ENCODE data around the gene RNF130.
"Not testable (repeated sequence)": the region's sequence is repeated elsewhere in the genome, so short reads cannot be mapped to it uniquely, and the experiment has no call there.

The RNF130 gene

DNA sequence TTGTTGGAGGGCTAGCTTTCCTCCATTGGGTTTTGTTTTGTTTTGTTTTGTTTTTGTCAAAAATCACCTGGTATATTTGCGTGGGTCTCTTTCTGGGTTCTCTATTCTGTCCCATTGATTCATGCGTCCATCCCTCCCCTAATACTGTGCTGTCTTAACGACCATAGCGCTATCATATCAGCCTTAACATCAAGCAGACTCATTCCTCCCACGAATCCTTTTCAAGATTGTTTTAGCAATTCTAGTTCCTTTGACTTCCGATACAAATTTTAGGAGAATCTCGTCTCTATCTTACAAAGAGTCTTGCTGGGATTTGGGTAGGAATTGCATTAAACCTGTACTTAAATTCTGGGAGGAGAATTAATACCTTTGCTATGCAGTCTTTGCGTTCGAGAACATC, 31.1 kb upstream of the RNF130 start:
- DNase-seq: no peak

DNA sequence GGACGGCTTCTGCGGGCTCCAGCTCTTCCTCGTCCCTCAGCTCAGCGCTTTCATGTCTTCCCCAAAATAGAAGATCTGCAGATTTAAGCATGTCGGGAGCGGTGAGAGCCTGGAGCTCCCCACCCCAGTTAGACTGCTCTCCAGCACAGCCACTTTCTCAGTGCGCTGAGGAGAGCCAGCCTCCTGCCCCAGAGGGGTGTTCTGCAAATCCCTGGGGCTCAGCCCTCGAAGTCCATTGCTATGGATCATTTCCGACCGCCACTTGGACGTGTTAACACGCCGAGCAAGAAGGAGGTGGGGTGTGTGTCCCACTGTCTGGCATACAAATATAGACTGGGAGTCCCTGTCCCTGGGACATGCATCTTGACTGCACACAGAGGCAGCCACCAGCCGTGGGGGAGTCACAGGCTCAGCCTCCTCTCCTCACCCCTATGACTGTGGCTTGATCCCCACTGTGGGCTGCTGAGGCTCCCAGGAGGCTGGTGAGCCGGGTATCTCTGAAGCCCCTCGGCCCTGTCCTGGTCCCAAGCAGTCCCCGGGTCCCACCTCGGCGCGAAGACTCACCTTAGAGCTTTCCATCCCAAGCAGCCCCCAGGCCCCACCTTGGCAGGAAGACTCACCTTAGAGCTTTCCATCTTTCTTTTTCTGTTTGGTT, 30.0 kb upstream of the RNF130 start:
- DNase-seq: peak; percentile 16

DNA sequence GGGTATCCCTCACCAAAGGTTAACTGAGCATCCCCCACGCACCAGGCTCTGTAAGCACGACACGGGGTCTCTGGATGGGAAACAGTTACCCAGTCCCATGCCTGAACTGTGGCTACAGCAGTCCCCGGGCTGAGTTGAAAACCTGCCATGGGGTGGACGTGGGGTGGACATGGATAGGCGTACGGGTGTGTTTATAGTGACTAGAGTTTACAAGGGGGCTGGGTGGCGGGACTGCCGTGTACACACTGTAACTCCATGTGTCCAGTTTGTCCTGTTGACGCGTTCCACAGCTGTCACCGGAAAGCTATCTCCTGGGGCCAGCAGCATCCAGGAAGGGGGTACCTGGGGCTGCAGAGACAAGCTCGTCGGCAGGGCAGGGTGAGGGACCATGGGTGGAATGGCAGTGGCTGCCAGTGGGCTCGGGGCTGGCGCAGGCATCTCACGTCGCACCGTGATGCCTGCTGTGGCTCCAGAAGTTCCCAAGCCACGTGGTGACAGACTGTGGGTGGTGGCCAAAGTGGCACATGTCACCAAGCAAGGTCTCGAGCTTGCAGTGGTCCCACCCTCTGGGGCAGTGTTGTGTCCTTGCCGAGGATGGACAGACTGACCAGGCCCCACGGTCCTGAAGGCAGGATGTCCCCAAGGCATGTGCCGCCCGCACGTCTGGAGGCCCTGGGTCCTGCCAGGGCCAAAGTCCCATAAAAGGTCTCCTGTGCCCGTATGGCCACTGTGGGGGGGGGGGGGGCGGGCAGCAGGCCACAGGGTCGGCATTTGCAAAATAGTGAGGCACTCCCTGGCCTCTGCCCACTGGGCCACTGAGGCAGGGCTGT, 29.3 kb upstream of the RNF130 start:
- DNase-seq: peak; percentile 18

DNA sequence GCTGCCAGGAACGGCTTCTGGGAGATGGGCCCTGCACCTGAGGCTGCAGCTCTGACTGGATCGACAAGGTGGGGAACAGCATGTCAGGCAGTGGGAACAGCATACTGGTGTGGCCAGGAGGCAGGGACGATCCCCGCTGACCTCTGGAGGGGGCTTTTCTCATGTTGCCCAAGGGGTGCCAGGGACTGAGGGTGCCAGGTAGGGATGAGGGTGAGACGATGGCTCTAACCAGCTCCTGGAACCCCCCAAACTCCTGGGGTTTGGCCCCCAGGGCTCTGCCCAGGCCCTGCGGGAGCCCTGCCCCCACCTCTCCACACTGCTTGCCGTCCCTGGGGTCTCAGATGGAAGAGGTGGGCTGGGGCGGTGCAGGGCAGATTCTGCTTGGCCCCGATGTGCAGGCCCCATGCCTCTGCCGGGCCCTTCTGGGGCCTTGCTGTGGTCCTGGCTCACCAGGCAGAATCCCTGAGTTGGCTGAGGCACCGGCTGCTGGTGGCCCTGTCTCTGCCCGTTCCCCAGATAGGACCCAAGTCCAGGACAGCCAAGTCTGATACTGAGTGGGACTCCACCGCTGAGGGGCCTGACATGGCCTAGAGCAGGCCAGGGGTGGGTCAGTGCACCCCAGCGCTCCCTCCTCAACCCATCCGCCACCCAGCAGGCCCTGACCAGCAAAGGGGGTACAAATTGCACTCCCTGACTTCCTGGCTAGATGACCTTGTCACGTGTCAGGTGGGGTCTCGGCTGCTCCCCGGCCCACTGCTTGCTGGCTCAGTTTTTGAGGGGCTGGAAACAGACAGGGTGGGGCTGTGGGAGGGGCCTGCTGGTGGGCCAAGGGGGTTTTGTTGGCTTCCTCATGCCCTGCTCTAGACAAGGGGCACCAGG, 28.4 kb upstream of the RNF130 start:
- peak; percentile 21 for DNase-seq

DNA sequence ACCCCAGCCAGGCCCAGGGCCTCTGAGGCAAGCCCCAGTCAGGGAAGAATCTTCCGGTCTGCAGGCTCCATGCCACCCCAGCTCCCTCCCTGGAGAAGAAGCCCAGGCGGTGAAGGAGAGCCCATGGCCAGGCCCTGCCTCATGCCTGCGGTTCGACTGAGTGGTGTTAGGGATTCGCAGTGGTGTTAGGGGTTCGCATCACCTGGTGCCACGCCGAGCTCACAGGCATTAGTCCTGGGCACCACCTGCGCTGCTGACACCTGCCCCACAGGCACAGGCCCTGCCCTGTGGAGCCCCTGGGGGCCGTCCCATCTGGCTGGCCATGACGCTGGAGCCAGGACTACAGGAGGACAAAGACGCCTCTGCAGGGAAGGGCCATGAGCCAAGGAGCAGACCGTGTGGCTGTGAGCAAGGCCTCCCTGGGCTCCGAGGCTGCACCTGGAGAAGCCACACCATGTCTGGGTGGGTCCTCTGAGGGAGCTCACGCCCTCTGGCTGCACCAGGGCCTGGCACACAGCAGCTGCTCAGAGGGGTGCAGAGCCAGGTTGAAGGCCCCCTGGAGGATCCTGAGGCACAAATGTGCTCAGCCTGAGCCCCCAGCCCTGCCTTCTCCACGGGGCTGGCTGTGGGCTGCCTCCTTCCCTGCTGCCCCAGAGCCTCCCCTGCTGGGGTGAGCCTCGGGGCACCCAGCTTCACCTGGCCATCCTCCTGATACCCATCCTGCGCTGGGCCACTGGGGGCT, 27.6 kb upstream of the RNF130 start:
- no peak for DNase-seq

DNA sequence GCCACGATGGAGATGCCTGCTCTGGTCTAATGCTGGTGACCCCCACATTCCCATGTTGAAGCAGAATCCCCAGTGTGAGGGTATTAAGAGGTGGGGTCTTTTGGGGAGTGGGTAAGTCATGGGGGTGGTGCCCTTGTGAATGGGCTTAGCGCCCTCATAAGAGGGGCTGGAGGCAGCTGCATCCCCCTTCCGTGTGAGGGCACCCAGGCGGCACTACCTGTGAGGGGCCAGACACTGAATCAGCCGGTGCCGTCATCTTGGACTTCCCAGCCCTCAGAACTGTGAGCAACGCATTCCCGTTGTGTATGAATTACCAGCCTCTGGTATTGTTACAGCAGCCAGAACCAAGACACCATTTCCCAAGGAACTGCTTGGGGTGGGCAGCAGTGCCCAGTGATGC, 27.0 kb upstream of the RNF130 start:
- no peak for DNase-seq

DNA sequence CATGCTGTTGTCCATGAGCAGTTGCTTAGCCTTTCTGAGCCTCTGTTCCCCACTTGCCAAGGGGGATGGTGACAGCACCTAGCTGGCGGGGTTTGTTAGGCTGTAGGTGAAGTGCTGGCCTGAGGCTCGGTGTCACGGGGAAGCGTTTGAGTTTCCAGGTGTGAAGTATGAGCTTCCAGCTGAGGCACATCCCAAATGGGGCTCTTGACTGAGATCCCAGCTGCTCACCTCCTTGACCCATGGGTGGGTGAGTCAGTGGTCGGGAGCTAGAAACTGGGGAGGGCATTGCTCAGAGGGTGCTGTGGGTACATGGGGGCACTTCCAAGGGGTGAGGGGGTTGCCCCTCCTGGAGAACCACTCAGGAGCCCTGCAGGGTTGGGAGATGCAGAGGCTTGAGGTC, 26.4 kb upstream of the RNF130 start:
- DNase-seq: no peak

DNA sequence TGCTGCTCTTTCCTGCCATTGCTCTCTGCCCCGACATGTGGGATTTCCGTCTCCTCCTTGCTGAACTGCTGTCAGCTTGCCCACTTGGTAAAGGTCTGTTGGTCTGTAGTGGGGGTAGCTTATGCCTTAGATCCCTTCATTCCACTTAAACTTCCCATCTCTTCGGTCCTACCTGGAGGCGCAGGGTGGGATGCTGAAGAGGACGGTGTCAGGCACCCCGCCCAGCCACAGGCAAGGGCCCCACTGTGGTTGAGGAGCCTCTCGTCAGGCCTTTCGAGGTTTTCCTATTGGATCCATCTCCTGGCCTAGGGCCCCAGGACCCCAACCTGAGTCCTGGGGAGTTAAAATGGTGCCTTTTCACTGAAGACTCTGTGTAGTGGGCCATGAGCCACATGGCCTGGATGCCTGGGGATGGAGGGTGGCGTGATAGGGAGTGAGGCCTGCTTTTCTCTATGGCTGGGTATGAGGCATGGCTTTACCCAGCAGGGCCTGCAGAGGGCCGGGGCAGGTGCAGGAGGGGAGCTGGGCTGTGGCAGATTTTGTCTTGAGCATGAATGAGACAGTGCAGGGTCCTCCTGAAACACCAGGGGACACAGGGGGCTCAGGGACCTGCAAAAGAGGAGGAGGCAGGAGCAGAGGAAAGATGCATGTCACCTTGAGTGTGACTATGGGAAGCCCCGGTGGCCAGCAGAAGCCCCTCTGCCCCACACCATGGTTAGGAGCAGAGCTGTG, 25.8 kb upstream of the RNF130 start:
- no peak for DNase-seq

DNA sequence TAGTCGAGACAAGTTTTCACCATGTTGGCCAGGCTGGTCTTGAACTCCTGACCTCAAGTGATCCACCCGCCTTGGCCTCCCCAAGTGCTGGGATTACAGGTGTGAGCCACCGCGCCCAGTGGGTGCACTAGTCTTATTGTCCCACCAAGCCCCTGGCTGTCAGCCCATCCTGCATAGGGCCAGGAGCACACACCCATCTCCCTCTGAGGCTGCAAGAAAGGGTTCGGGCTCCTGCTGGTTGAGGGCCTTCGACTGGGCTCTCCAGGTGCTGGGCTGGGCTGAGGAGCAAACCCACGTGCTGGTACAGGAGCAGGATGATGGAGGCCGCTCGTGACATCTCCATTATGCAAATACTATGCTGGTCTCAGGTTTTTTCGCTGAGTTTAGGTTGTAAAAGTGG, 25.1 kb upstream of the RNF130 start:
- DNase-seq: no peak

DNA sequence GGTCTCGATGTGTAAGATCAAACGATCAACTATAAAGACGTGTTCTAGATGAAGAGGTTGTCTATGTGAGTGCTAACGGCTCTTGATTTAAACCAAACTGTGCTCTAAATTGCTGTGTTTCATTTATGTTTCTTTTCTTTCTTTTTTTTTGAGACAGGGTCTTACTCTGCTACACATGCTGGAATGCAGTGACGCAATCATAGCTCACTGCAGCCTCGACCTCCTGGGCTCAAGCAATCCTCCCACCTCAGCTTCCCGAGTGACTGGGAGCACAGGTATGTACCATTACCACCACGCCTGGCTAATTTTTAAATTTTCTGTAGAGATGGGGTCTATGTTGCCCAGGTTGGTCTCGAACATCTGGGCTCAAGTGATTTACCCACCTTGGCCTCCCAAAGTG, 24.0 kb upstream of the RNF130 start:
- DNase-seq: no peak

DNA sequence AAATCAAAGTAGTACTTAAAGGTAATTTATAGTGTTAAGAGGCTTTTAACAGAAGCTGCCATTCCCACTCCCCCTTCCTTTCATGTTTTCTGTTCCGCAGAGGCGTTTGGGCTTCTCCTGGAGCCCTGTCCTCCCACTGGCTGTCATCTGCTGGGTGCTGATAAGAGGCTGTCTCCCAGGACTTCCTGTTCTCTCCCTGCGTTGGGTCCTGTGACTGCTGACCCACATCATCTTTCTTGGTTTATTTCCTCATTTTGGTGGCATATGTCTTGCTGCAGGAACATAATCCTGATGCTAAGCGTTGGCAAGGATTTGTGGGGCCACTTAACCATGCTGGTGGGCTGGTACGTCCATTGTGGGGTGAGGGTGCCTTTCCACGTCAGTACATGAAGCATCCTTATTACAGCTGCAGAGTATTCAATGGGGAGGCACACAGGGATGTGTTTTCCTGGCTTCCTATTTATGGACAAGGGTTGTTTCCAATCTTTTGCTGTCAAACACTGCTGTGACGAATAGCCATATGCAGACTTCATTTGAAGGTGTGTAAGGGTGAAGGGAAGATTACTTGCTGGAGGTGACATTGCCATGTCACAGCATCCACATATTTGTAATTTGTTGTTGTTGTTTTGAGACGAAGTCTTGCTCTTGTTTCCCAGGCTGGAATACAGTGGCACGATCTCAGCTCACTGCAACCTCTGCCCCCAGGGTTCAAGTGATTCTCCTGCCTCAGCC, 22.3 kb upstream of the RNF130 start:
- peak; percentile 28 for DNase-seq

DNA sequence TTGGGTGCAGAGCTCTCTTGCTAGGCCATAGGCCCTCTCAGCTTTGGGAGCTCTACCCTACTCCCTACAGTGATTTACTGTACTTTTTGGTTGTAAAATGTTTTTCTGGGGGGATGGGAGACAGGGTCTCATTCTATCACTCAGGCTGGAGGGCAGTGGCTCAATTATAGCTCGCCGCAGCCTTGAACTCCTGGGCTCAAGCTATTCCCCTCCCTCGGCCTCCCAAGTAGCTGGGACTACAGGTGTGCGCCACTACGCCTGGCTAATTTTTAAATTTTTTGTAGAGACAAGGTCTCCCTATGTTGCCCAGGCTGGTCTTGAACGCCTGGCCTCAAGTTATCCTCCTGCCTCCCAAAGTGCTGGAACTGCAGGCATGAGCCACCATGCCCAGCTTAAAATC, 21.7 kb upstream of the RNF130 start:
- DNase-seq: no peak

DNA sequence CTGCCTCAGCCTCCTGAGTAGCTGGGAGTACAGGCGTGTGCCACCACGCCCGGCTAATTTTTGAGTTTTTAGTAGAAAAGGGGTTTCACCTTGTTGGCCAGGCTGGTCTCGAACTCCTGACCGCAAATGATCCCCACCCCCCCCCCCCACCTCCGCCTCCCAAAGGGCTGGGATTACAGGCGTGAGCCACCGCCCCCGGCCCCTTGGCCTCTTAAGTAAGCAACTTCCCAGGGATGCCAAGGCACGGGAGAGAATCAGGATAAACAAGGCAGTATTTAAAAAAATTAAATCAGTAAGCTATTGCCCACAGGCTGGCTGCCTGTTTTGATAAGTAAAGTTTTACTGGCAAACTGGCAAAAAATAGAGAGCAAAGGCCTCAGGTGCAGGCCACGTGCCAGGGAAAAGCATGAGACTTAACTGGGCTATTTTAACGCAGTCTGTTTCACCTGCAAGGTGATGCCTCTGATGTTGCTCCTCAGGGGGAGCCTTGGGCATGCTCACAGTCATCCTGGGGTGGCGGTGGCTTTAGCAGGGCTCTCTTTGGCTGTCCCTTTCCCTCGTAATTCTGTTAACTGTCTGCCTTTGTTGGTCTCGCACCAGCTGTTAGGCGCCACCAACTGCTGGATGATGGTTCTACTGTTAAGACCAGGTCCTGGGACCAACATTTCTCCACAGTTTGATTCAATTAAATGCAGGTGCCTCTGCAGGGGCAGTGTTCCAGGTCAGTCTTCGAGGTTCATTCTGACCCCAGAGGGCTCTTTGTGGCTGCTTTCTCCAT, 19.4 kb upstream of the RNF130 start:
- no peak for DNase-seq

DNA sequence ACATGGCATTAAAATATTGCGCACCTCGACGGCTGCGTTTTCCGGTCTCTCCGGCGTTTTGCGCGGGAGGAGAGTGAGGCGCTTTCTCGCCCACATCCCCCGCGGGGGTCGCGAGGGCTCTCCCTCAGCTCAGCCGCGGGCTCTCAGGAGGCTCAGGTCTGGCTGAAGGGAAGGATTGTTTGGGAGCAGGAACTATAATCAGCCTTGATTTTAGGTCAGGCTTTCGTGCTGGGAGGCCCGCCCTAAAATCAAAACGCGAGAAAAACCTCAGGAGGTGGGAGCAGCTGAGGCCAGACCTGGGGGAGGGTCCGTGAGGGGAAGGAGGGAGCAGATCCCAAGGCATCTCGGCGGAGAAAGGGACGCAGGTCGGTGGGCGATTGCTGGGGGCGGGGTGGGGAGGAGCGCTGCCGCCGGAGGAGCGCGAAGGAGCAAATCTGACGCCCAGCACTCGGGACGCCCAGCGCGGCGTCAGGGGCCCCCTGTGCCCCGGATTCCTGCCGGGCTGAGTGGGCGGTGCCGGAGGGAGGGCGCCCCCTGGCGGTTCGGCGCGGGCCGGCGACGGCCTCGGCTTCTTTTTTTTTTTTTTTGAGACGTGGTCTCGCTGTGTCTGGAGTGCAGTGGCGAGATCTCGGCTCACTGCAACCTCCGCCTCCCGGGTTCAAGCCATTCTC, 18.7 kb upstream of the RNF130 start:
- peak; percentile 85 for DNase-seq

DNA sequence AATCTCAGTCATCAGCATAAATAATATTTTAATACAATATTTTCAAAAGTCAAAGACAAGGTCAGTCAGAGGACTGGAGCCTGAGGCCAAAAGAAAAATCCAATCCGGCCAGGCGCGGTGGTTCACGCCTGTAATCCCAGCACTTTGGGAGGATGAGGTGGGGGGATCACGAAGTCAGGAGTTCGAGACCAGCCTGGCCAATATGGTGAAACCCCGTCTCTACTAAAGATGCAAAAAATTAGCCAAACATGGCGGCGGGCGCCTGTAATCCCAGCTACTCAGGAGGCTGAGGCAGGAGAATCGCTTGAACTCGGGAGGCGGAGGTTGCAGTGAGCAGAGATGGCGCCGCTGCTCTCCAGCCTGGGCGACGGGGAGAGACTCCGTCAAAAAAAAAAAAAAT, 18.1 kb upstream of the RNF130 start:
- DNase-seq: not testable (repeated sequence)

DNA sequence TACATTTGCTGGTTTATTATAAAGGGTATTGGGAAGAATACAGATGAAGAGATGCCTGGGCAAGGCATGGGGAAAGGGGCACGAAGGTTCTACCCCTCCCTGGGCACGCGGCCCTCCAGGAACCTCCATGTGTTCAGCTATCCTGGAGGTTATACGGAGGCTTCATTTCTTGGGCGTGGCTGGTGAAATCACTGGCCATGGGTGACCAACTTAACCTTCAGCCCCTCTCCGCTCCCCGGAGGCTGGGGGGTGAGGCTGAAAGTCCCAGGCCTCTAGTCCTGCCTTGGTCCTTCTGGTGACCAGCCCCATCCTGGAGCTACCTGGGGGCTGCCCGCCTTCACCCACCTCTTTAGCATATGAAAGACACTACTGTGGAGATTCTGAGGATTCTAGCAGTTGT, 17.0 kb upstream of the RNF130 start:
- no peak for DNase-seq

DNA sequence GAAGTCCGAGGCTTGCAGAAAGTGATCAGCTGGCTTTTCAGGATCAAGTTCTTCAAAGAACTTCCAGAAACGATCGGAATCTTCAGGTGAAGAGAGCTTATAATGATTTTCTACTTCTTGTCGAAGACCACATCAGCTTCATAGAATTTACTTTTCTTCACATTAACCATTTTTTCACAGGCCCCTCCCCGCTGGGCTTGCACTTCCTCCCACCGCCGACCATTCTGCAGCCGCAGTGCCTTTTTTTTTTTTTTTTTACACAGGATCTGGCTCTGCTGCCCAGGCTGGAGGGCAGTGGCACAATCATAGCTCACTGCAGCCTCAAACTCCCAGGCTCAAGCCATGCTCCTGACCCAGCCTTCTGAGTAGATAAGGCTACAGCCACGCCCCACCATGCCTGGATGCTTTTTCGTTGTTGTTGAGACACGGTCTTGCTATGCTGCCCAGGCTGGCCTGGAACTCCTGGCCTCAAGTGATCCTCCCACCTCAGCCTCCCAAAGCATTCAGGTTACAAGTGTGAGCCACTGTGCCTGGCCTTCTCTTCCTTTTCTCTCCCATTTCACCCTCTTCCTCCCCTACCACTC, 15.3 kb upstream of the RNF130 start:
- DNase-seq: no peak

DNA sequence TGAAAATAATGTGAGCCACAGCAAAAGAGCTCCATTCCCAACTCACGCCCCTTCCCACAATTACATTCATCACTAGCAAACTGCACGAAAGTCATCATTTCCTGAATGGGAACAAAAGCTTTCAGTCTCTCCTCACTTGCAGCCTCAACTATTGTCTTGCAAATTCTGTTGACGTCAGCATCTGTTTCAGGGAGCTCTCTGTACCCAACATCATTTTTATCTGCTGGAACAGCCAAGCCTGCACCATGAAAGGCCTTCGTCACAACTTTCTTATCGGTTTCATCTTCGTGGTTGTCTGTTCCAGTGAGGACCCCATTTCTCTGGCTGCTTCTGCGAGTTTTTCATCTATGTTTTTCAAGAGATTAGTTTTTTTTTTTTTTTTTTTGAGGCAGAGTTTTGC, 14.3 kb upstream of the RNF130 start:
- no peak for DNase-seq
